HEK293 (cell line): ENCODE data around the gene ALDH18A1.

Experiments used
- CTCF ChIA-PET: fragments of 350-600 bp; formaldehyde crosslinking; extraction: SDS; loops from one replicate; lab custom pipeline; 2021; ENCODE audit warnings: antibody characterized with exemption; lab: Yijun Ruan, JAX
- POLR2A ChIA-PET: fragments of 300-600 bp; formaldehyde crosslinking; extraction: SDS; loops from one replicate; lab custom pipeline; 2020; ENCODE audit warnings: antibody characterized with exemption, inconsistent platforms; lab: Yijun Ruan, JAX
- H3K27ac ChIP-seq: fragments of 200-500 bp; sonication (Bioruptor generic); 2 replicates; pipeline ENCODE4 v1.5.1; 2014; ENCODE audit warnings: low read depth, low read length, control low read depth, inconsistent platforms; ENCODE audit errors: extremely low read depth
- H3K36me3 ChIP-seq, 2 experiments: fragments of 200-500 bp in 1 of 2; sonication (Bioruptor generic) in 1 of 2; 1 replicate in 1 of 2; 2 replicates in 1 of 2; pipeline ENCODE4 v1.5.1; 2014 to 2017; ENCODE audit warnings: inconsistent platforms in 2 of 2, low read length in 2 of 2; ENCODE audit not compliant: control insufficient read depth in 2 of 2, insufficient read depth in 1 of 2
- H3K4me1 ChIP-seq: fragments of 200-500 bp; sonication (Bioruptor generic); 2 replicates; pipeline ENCODE4 v1.5.1; 2014; ENCODE audit warnings: mild to moderate bottlenecking, low read length, inconsistent platforms; ENCODE audit not compliant: control insufficient read depth, insufficient read depth
- H3K4me3 ChIP-seq: 2 replicates; pipeline ENCODE4 v1.5.1; 2011; ENCODE audit warnings: low read depth, mild to moderate bottlenecking, control low read depth, low read length, moderate library complexity
- H3K9me3 ChIP-seq: fragments of 200-500 bp; sonication (Bioruptor generic); 2 replicates; pipeline ENCODE4 v1.5.1; 2014; ENCODE audit warnings: low read depth, low read length, inconsistent platforms; ENCODE audit not compliant: control insufficient read depth, insufficient read depth
- MYNN ChIP-seq: fragments of 450-650 bp; formaldehyde crosslinking; IDR thresholded peaks from 2 replicates; pipeline ENCODE4 v1.5.1; 2016; ENCODE audit warnings: missing biosample characterization, missing genetic modification characterization, borderline replicate concordance
- REPIN1 ChIP-seq: fragments of 450-650 bp; formaldehyde crosslinking; IDR thresholded peaks from 2 replicates; pipeline ENCODE4 v1.5.1; 2017; ENCODE audit warnings: missing biosample characterization, missing genetic modification characterization, low read depth
- YY1 ChIP-seq: fragments of 450-650 bp; formaldehyde crosslinking; IDR thresholded peaks from 2 replicates; pipeline ENCODE4 v1.5.1; 2018; ENCODE audit warnings: missing biosample characterization, missing genetic modification characterization
- ZBTB17 ChIP-seq: fragments of 450-650 bp; formaldehyde crosslinking; IDR thresholded peaks from 2 replicates; pipeline ENCODE4 v1.5.1; 2016; ENCODE audit warnings: missing biosample characterization, missing genetic modification characterization
- ZBTB44 ChIP-seq: fragments of 450-650 bp; IDR thresholded peaks from 2 replicates; pipeline ENCODE4 v1.5.1; 2018; ENCODE audit warnings: missing biosample characterization, mild to moderate bottlenecking, missing genetic modification characterization
- ZNF133 ChIP-seq: fragments of 450-650 bp; formaldehyde crosslinking; IDR thresholded peaks from 2 replicates; pipeline ENCODE4 v1.5.1; 2016; ENCODE audit warnings: missing biosample characterization, missing genetic modification characterization
- ZNF19 ChIP-seq: fragments of 450-650 bp; formaldehyde crosslinking; IDR thresholded peaks from 2 replicates; pipeline ENCODE4; 2016; ENCODE audit warnings: missing biosample characterization, missing genetic modification characterization, low read depth
- ZNF24 ChIP-seq: fragments of 450-650 bp; formaldehyde crosslinking; IDR thresholded peaks from 2 replicates; pipeline ENCODE4 v1.5.1; 2016; ENCODE audit warnings: missing biosample characterization, missing genetic modification characterization
- ZNF292 ChIP-seq: fragments of 450-650 bp; formaldehyde crosslinking; IDR thresholded peaks from 2 replicates; pipeline ENCODE4 v1.5.1; 2016; ENCODE audit warnings: low read depth, missing biosample characterization, missing genetic modification characterization, borderline replicate concordance
- ZNF362 ChIP-seq: fragments of 450-650 bp; formaldehyde crosslinking; IDR thresholded peaks from 2 replicates; pipeline ENCODE4 v1.5.1; 2016; ENCODE audit warnings: missing biosample characterization, missing genetic modification characterization
- ZNF366 ChIP-seq: fragments of 450-650 bp; formaldehyde crosslinking; conservative IDR thresholded peaks from 2 replicates; pipeline ENCODE4 v1.5.1; 2016; ENCODE audit warnings: missing biosample characterization, missing genetic modification characterization
- ZNF37A ChIP-seq: fragments of 450-650 bp; IDR thresholded peaks from 2 replicates; pipeline ENCODE4 v1.5.1; 2018; ENCODE audit warnings: missing biosample characterization, missing genetic modification characterization
- ZNF416 ChIP-seq: fragments of 450-650 bp; formaldehyde crosslinking; IDR thresholded peaks from 2 replicates; pipeline ENCODE4 v1.5.1; 2016; ENCODE audit warnings: missing biosample characterization, missing genetic modification characterization
- ZNF626 ChIP-seq: fragments of 450-650 bp; sonication (Bioruptor Pico); formaldehyde crosslinking; IDR thresholded peaks from 2 replicates; pipeline ENCODE4 v1.5.1; 2018; ENCODE audit warnings: missing biosample characterization, missing genetic modification characterization, inconsistent platforms
- ZNF704 ChIP-seq: fragments of 450-650 bp; formaldehyde crosslinking; IDR thresholded peaks from 2 replicates; pipeline ENCODE4 v1.5.1; 2016; ENCODE audit warnings: missing biosample characterization, missing genetic modification characterization
- ZNF747 ChIP-seq: fragments of 450-650 bp; formaldehyde crosslinking; IDR thresholded peaks from 2 replicates; pipeline ENCODE4 v1.5.1; 2016; ENCODE audit warnings: missing biosample characterization, missing genetic modification characterization
- ZNF777 ChIP-seq: fragments of 450-650 bp; formaldehyde crosslinking; IDR thresholded peaks from 2 replicates; pipeline ENCODE4 v1.5.1; 2017; ENCODE audit warnings: missing biosample characterization, missing genetic modification characterization, borderline replicate concordance
- ZSCAN23 ChIP-seq: fragments of 450-650 bp; formaldehyde crosslinking; IDR thresholded peaks from 2 replicates; pipeline ENCODE4 v1.5.1; 2016; ENCODE audit warnings: missing biosample characterization, missing genetic modification characterization
- TF ChIP-seq, protein P1 (sequence below): fragments of 450-650 bp; formaldehyde crosslinking; IDR thresholded peaks from 2 replicates; pipeline ENCODE4 v1.5.1; 2016; ENCODE audit warnings: missing biosample characterization, missing genetic modification characterization
- TF ChIP-seq, protein P2 (sequence below): fragments of 450-650 bp; formaldehyde crosslinking; optimal IDR thresholded peaks from 2 replicates; pipeline ENCODE3; 2016; ENCODE audit warnings: missing biosample characterization, mild to moderate bottlenecking, missing genetic modification characterization
- TF ChIP-seq, protein P3 (sequence below): fragments of 450-650 bp; formaldehyde crosslinking; IDR thresholded peaks from 2 replicates; pipeline ENCODE4 v1.5.1; 2017; ENCODE audit warnings: missing biosample characterization, missing genetic modification characterization

The ALDH18A1 gene

GRCh38 chr10:95579292-95579691, 77.2 kb downstream of the ALDH18A1 start:
- POLR2A ChIA-PET = no interaction called here
- Histone ChIP-seq H3K27ac (no peak overlapping the region), H3K9me3 (no peaks in the 10 kb centered on the region), H3K36me3 (no peaks in the 10 kb centered on the region), H3K4me1 (no peaks in the 10 kb centered on the region), H3K4me3 (no peak overlapping the region)
- TF ChIP-seq ZNF19 (tag by site-specific recombination) = no peak
- no peak for TF ChIP-seq ZNF362 (tag by site-specific recombination)
- TF ChIP-seq ZNF747 = no peak
- no peak for TF ChIP-seq REPIN1 (tag by site-specific recombination)
- CTCF ChIA-PET = interaction anchor here (0.5 to 0.8 kb wide), 4 partner anchors 141 to 950 kb away, joined by 3 to 6 read pairs (median 4); no protein-coding TSS in a partner anchor

- H3K27ac ChIP-seq = no peak overlapping the region
- TF ChIP-seq ZNF292 (tag by site-specific recombination) = no peak
- no peak for TF ChIP-seq ZBTB44 (tag by site-specific recombination)
- no peak for TF ChIP-seq YY1 (tag by site-specific recombination)
- no peak for TF ChIP-seq ZNF416 (tag by site-specific recombination)
- no peak for TF ChIP-seq ZNF37A
- TF ChIP-seq ZSCAN23 (tag by site-specific recombination) = no peak
- no peak for TF ChIP-seq ZNF24 (tag by site-specific recombination)
- TF ChIP-seq ZNF133 = no peak
- TF ChIP-seq, protein P1, sequence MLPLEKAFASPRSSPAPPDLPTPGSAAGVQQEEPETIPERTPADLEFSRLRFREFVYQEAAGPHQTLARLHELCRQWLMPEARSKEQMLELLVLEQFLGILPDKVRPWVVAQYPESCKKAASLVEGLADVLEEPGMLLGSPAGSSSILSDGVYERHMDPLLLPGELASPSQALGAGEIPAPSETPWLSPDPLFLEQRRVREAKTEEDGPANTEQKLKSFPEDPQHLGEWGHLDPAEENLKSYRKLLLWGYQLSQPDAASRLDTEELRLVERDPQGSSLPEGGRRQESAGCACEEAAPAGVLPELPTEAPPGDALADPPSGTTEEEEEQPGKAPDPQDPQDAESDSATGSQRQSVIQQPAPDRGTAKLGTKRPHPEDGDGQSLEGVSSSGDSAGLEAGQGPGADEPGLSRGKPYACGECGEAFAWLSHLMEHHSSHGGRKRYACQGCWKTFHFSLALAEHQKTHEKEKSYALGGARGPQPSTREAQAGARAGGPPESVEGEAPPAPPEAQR = no peak
- TF ChIP-seq ZNF777 (tag by site-specific recombination) = no peak
- TF ChIP-seq, protein P2, sequence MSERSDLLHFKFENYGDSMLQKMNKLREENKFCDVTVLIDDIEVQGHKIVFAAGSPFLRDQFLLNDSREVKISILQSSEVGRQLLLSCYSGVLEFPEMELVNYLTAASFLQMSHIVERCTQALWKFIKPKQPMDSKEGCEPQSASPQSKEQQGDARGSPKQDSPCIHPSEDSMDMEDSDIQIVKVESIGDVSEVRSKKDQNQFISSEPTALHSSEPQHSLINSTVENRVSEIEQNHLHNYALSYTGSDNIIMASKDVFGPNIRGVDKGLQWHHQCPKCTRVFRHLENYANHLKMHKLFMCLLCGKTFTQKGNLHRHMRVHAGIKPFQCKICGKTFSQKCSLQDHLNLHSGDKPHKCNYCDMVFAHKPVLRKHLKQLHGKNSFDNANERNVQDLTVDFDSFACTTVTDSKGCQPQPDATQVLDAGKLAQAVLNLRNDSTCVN (tag by site-specific recombination) = no peak
- TF ChIP-seq MYNN (tag by site-specific recombination) = no peak
- TF ChIP-seq ZNF626 (tag by site-specific recombination) = no peak
- no peak for TF ChIP-seq ZNF704 (tag by site-specific recombination)
- no peak for TF ChIP-seq ZBTB17 (tag by site-specific recombination)
- TF ChIP-seq, protein P3, sequence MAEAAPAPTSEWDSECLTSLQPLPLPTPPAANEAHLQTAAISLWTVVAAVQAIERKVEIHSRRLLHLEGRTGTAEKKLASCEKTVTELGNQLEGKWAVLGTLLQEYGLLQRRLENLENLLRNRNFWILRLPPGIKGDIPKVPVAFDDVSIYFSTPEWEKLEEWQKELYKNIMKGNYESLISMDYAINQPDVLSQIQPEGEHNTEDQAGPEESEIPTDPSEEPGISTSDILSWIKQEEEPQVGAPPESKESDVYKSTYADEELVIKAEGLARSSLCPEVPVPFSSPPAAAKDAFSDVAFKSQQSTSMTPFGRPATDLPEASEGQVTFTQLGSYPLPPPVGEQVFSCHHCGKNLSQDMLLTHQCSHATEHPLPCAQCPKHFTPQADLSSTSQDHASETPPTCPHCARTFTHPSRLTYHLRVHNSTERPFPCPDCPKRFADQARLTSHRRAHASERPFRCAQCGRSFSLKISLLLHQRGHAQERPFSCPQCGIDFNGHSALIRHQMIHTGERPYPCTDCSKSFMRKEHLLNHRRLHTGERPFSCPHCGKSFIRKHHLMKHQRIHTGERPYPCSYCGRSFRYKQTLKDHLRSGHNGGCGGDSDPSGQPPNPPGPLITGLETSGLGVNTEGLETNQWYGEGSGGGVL (tag by site-specific recombination) = no peak
- TF ChIP-seq ZNF366 (tag by site-specific recombination) = no peak
- H3K4me3 ChIP-seq = no peak overlapping the region
- POLR2A ChIA-PET = no interaction called here
- H3K4me1 ChIP-seq = no peaks in the 10 kb centered on the region
- CTCF ChIA-PET = no interaction called here
- no peaks in the 10 kb centered on the region for H3K9me3 ChIP-seq
- H3K36me3 ChIP-seq = no peaks in the 10 kb centered on the region
These were observed 77.9 kb downstream of the ALDH18A1 start for GRCh38 chr10:95578619-95579018.
